ENCODE measurements around the gene AKR1B15.
"Not testable (repeated sequence)": the region's sequence is repeated elsewhere in the genome, so short reads cannot be mapped to it uniquely, and the experiment has no call there.

AKR1B15 gene

GRCh38 chr7:134548877-134549276, at the start of gene AKR1B15:
Gene AKR1B15, plus strand, starts transcription at chr7:134549110. Its CDS starts 15,510 bp downstream, at chr7:134564620.
- no peak for DNase-seq (ENCODE audit: low spot score)

DNA sequence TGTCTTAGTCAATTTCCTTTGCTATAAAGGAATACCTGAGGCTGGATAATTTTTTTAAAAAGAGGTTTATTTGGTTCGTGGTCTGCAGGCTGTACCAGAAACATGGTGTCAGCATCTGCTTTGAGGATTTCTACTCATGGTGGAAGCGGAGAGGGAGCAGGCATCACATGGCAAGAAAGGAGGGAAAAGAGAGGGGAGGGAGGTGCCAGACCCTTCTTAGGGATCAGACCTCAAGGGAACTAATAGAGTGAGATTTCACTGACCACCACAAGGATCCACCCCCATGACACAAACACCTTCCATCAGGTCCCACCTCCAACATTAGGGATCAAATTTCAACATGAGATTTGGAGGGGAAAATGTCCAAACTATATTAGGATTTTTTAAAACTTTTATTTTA, 48.5 kb upstream of the AKR1B15 start:
- DNase-seq (ENCODE audit: low spot score), result no peak

GRCh38 chr7:134500982-134501381, 47.9 kb upstream of the AKR1B15 start:
- no peak for DNase-seq (ENCODE audit: low spot score)

GRCh38 chr7:134502463-134503371, 46.2 kb upstream of the AKR1B15 start:
- no peak for DNase-seq (ENCODE audit: low spot score)

DNA sequence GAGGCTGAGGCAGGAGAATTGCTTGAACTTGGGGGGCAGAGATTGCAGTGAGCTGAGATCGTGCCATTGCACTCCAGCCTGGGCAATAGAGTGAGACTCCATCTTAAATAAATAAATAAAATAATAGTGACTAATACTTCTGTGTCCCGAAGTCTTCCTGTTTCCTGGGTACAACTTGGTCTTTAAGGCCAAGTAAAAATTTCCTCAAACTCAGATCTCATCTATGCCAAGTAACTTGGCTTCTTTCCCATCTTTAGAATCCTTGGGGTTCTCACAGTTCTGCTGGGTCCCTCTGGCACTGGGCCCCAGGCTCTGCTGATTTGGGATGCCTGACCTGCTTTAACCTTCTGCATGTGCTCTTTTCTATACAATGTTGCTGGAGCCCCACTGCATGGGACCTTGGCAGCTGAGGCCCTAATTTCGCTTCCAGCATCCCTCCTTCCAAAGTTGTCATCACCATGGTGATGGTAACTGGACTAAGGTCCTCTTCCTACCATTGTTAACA, 44.2 kb upstream of the AKR1B15 start:
- DNase-seq (ENCODE audit: low spot score), result no peak

- no peak for DNase-seq (ENCODE audit: low spot score)
Observed at GRCh38 chr7:134505856-134506255, 43.1 kb upstream of the AKR1B15 start.

DNA sequence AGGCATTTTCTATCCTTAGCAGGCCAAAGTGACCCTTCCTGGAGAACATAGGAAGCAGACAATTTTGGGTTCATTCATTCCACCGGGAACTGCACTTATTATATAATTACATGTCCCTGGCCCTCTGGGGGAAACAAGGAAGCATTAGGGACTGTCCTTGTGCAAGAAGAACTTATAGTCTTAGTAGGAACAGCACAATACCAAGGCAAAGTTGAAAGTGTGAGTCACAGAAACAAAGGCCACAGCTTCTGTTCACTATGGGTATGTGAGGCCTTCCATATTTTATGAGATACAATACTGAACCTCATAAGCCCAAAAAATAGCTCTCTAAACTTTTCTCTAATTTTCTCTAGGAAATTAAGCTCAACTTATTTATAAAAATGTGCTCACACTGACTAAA, 39.9 kb upstream of the AKR1B15 start:
- no peak for DNase-seq (ENCODE audit: low spot score)

- DNase-seq (ENCODE audit: low spot score), result no peak
Observed at GRCh38 chr7:134510646-134511045, 38.3 kb upstream of the AKR1B15 start.

- DNase-seq (ENCODE audit: low spot score), result no peak
Observed at GRCh38 chr7:134512271-134512670, 36.6 kb upstream of the AKR1B15 start.

GRCh38 chr7:134513169-134513752, 35.6 kb upstream of the AKR1B15 start:
- DNase-seq (ENCODE audit: low spot score), result peak; percentile 75

DNA sequence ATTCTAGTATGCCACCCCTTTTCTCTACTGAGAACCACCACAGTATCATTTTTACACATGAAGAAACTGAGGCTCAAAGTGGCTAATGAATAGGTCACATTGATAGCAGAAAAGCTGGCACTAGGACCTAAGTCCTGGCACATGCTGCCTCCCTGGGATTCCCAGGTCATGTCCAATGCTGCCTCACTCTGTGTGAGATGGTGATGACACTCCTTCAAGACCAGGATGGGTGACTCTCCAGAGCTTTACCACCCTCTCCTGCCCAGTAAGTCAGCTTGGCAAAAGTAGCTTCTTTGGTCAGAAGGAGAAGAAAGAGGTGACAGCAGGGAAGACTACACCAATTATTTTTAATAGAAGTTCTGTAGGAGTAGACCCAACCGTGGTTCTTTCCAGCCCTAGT, 34.8 kb upstream of the AKR1B15 start:
- DNase-seq (ENCODE audit: low spot score), result no peak

- DNase-seq (ENCODE audit: low spot score), result peak; percentile 58
Observed at GRCh38 chr7:134514663-134515062, 34.2 kb upstream of the AKR1B15 start.

DNA sequence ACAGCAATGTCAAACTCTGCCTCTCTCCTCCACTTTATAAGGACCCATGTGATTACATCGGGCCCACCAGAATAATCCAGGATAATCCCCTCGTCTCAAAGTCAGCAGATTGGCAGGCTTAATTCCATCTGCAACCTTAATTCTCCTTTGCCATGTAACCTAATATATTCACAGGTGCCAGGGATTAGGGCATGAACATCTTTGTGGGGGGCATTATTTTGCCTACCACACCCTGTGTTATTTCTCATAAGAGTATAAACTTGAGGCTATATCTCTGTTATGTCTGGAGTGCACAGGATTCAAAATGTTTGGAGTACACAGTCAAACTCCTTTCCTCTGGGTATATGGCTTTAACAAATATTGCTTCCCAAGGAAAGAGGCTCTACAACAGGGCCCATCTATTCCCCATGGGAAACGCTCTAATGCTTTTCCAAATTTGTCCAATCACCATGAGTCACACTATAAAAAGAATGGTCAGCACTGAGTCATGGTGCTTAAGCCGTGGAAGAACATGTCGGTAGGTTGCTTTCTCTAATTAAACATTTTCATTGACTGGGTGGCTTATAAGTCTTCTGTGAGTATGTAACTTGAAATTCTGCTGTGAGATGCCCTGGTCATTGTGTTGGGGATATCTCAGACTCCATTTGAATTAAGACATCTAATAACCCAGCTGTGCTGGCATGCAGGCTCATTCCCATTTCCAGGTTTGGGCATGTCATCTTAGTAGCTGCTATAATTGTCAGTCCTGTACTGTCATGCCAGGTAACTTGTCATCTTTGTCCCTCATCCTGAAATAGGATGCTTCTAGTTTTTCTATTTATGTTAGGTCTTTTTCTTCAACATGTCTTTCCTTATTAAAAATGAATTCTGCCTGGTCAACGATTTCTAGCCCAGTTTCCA, 33.1 kb upstream of the AKR1B15 start:
- peak; percentile 49 for DNase-seq (ENCODE audit: low spot score)

- no peak for DNase-seq (ENCODE audit: low spot score)
Observed at GRCh38 chr7:134520130-134520529, 28.8 kb upstream of the AKR1B15 start.

DNA sequence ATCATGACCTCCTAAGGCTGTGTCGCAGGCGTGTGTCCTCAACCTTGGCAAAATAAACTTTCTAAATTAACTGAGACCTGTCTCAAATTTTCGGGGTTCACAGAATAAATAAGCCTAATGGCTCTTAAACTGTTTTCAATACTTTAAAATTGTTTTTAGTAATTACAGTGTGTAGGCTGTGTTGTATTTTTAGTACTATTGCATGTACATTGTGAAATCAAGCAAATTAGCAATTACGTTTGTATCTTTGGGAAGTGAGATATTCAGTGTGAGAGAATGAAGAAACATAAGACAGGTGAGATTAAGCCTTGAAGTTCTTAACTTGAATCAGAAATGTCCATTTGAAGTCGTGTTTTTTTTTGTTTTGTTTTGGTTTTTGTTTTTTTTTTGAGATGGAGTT, 26.3 kb upstream of the AKR1B15 start:
- no peak for DNase-seq (ENCODE audit: low spot score)

GRCh38 chr7:134525449-134525848, 23.5 kb upstream of the AKR1B15 start:
- DNase-seq (ENCODE audit: low spot score), result not testable (repeated sequence)

- not testable (repeated sequence) for DNase-seq (ENCODE audit: low spot score)
Observed at GRCh38 chr7:134526552-134527248, 22.2 kb upstream of the AKR1B15 start.

DNA sequence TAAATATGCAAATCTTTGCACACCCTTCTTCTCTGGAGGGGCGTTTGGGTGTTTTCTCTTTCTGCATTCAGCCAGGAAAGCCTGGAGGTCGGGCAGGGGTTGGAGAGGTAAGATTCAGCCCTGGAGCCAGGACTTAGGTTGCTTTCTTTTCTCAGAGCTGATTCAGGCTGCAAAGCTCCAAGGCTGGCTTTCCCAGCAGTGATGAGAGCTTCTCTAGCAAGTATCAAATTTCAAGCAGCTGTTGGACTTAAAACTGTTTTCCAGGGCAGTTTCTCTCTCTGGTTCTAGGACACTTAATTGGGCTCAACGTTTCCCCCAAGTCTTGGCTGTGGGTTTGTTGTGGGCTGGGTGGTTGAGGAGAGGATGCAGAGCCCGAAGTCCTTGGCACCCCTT, 20.9 kb upstream of the AKR1B15 start:
- DNase-seq (ENCODE audit: low spot score), result no peak

GRCh38 chr7:134528749-134529148, 20.2 kb upstream of the AKR1B15 start:
- no peak for DNase-seq (ENCODE audit: low spot score)

- DNase-seq (ENCODE audit: low spot score), result no peak
Observed at GRCh38 chr7:134530460-134530859, 18.4 kb upstream of the AKR1B15 start.

DNA sequence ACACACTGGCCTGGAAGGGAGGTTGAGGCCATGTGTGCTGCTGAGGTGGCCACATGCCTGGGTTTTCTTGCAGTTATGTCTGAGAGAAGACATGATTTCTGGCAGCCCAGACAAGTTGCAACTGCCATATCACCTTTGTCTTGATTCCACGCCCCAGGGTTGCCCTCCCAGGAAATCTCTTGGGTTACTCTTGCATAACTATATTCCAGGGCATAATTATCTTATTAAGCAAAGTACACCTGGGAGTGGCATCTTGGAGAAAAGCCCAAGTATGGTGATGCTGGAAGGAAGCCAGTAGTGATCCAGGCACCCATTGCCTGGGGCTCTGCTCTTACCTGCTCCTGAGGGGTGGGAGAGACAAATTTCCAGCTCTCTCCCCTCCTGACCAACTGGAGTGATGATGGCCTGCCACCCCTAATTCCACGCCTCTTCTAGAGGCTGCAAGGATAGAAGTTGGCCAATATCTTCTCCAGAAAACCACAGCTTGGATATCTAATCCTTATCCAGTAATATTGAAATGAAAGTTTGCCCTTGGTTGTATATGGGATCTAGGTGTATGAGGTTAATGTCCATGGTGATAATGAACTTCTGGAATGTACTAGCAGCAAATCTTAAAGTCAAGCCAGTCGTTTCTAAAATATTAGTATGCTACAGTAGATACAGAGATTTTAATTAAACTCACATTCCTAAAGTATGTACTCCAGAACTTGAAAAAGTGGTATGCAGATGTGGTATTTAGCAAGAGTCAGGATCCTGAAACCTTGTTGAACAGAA, 16.5 kb upstream of the AKR1B15 start:
- no peak for DNase-seq (ENCODE audit: low spot score)
